ENCODE results near the gene TMX2.

TMX2 gene

DNA sequence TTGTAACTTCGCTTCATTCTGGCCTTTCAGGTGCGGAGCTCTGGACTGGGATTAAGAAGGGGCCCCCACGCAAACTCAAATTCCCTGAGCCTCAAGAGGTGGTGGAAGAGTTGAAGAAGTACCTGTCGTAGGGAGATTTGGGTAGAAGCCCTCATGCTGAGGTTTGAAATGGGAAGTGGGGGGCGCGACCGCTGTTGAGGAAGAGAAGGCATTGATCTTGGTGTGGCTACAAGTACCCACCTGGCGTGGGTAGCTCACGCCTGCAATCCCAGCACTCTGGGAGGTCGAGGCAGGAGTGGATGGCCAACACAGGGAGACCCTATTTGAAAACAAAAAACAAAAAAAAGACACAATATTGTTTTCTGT is 29.7 kb downstream of the TMX2 start:
- H3K9me3 Mint-ChIP-seq: no peaks in the 10 kb centered on the region
- H3K36me3 Mint-ChIP-seq: peaks cover 65% of the 10 kb centered on the region
- peaks cover 34% of the 10 kb centered on the region for H3K4me1 Mint-ChIP-seq

DNA sequence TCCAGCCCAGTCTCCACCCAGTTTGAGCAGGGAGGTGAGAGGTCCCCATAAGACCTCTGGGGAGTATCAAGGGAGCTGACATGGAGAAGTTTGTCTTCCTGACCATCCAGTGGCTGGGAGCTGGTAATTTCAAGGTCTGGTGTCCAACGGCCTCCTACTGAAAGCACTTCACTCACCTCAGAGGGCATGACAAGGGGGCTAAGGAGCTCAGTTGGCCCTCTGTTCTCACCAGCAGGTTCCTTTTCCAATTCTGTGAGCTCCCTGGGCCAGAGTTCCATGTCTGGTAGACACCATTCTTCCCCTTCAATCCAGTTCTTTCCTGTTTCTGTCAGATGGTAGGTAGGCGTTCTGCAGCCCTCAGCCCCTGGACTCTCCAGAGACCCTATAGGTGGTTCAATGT is 32.0 kb downstream of the TMX2 start:
- Mint-ChIP-seq H3K36me3 (peaks cover 63% of the 10 kb centered on the region), H3K4me1 (peaks cover 34% of the 10 kb centered on the region), H3K27ac (peak overlapping the region; percentile 14), H3K27me3 (no peaks in the 10 kb centered on the region), H3K9me3 (no peaks in the 10 kb centered on the region), H3K4me3 (no peak overlapping the region)
- ATAC-seq: no peak

More for the DNA sequence above, 29.7 kb downstream of the TMX2 start:
- H3K4me3 Mint-ChIP-seq: peak overlapping the region; percentile 95
- peak overlapping the region; percentile 98 for H3K27ac Mint-ChIP-seq
- ATAC-seq: no peak
- H3K27me3 Mint-ChIP-seq: no peaks in the 10 kb centered on the region

DNA sequence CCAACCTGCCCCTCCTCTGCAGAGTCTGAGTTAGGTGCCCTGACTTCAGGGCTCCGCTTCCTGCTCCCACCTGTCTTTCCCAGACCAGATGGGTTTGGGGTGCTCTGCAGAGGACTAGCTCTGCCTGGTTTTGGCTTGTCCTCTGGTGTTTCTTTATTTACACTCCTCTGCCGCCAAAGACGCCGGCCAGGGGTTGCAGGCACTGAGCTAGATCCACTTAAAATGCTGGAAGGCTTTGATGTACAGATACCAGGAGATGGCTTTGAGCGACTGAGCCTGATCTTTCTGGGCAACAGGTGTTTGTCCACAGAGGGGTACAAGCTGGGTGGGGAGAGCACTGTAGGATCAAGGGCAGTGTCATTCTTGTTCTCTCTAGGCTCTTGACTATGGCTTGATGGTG is 32.8 kb downstream of the TMX2 start:
- Mint-ChIP-seq H3K27ac (peak overlapping the region; percentile 25), H3K36me3 (peaks cover 64% of the 10 kb centered on the region), H3K9me3 (no peaks in the 10 kb centered on the region), H3K27me3 (no peaks in the 10 kb centered on the region), H3K4me3 (no peak overlapping the region), H3K4me1 (peaks cover 34% of the 10 kb centered on the region)
- ATAC-seq: no peak

DNA sequence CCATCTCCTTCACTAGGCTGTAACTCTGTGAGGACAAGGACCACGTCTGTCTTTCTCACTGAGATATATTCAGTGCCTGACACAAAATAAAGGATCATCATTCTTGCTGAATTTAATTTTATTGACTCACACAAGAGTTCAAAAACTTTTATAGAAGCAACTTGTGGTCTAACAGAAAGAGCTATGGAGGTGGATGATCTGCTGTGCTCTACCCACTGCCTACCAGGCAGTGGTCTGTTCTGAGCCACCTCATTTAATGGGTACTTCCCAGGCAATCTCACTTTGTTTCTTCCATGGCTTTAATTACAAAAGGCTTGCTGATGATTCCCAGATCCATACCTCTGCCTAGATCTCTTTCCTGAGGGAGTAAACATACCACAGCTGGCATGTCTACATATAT is 34.5 kb downstream of the TMX2 start:
- Mint-ChIP-seq H3K4me1 (peaks cover 43% of the 10 kb centered on the region), H3K9me3 (no peaks in the 10 kb centered on the region), H3K27me3 (no peaks in the 10 kb centered on the region), H3K27ac (peak overlapping the region; percentile 25), H3K4me3 (no peak overlapping the region), H3K36me3 (peaks cover 62% of the 10 kb centered on the region)
- no peak for ATAC-seq

DNA sequence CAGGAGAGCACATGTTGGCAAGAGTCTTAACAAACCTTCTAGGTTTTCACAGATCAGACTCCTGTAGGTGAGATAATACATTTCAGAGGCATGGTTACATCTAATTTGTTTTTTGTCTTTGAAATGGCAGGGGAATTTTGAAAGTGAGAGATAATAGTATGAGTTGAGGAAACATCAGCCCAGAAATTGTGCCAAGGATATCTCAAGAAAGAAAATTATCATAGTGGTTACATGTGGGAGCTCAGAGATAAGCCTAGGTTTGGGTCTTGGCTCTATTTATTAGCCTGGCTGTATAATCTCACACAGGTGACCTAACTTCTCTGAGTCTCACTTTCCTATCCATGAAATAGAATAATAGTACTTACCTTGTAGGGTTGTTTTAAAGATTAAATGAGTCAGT is 38.8 kb downstream of the TMX2 start:
- Mint-ChIP-seq H3K27me3 (no peaks in the 10 kb centered on the region), H3K4me3 (no peak overlapping the region), H3K27ac (peak overlapping the region; percentile 65), H3K9me3 (no peaks in the 10 kb centered on the region), H3K4me1 (peaks cover 13% of the 10 kb centered on the region), H3K36me3 (peaks cover 30% of the 10 kb centered on the region)
- ATAC-seq: no peak

DNA sequence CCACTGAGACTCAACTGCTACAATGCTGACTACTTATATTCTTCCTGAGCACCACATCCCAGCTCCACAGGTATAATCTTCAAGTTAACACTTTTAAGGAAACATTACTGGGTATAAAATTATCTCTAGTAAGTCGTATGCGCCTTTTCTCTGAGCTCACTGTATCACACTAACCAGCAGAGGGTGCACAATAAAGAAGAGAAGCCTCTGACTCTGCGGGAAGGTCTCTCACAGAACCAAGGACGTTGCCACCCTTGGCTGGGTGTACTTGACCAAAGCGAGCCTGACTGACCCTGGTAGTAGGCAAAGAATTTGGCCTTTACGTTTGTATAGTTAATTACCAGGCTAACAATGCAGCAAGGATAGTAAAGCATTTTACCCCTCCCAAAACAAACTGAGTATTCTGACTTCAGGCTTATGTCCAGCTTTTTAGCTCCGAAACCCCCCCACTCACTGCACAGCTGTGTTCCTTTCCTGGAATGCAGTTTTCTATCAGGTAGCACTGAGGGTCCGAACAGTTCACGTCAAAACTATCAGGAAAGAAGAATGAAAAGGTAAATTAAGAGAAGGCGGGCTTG is 39.4 kb downstream of the TMX2 start, which contains the start of gene BTBD18:
TSS of gene BTBD18 (minus strand) at position 144 of the 578 bp plus-strand sequence. CDS start 631 bp downstream, outside the sequence.
- Mint-ChIP-seq H3K4me1 (peaks cover 13% of the 10 kb centered on the region), H3K27me3 (no peaks in the 10 kb centered on the region), H3K9me3 (no peaks in the 10 kb centered on the region), H3K36me3 (peaks cover 24% of the 10 kb centered on the region), H3K27ac (peak within 1 kb of the TSS; percentile 65), H3K4me3 (no peak within 1 kb of the TSS)
- ATAC-seq: no peak

DNA sequence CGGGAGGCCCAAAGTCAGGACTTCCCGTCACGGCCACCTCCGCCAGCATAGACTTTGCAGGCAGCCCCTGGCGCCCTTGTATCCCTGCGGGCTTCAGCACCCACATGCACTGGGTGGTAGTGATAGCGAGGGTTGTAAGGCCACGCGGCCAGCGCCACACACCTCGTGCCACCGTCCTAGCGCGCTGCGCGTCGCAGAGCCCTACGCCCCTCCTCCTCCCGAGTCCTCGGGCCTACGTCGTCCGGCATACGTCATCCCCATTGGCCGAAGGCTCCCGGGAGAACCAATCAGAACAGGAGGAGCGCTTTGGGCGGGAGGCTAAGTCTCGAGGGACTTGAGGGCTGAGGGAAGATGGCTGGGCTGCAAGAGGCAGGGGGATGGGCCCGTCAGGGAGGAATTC is 40.6 kb downstream of the TMX2 start:
- H3K27ac Mint-ChIP-seq: no peak overlapping the region
- H3K9me3 Mint-ChIP-seq: no peaks in the 10 kb centered on the region
- peaks cover 13% of the 10 kb centered on the region for H3K4me1 Mint-ChIP-seq
- H3K27me3 Mint-ChIP-seq: no peaks in the 10 kb centered on the region
- H3K36me3 Mint-ChIP-seq: peaks cover 17% of the 10 kb centered on the region
- no peak overlapping the region for H3K4me3 Mint-ChIP-seq
- ATAC-seq: no peak

DNA sequence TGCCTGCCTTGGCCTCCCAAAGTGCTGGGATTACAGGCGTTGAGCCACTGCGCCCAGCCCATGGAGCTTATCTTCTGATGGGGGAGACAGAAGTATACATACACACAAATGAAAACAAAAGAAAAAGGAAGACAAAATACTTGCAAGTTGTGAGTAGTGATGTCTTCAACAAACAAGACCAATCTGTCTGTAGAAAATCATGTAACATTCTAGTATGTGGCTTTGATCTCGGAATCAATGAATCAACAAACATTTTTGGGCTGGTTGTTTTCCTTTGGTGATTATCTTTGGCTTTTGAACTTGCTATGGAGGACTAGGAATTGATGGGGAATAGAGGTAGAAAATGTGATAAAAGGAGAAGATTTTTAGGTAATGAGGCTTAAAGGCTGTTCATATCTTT is 45.8 kb downstream of the TMX2 start:
- no peak for ATAC-seq
- peaks cover 12% of the 10 kb centered on the region for H3K4me1 Mint-ChIP-seq
- H3K9me3 Mint-ChIP-seq: no peaks in the 10 kb centered on the region
- H3K36me3 Mint-ChIP-seq: peaks cover 5% of the 10 kb centered on the region
- no peaks in the 10 kb centered on the region for H3K27me3 Mint-ChIP-seq
- no peak overlapping the region for H3K4me3 Mint-ChIP-seq
- no peak overlapping the region for H3K27ac Mint-ChIP-seq

DNA sequence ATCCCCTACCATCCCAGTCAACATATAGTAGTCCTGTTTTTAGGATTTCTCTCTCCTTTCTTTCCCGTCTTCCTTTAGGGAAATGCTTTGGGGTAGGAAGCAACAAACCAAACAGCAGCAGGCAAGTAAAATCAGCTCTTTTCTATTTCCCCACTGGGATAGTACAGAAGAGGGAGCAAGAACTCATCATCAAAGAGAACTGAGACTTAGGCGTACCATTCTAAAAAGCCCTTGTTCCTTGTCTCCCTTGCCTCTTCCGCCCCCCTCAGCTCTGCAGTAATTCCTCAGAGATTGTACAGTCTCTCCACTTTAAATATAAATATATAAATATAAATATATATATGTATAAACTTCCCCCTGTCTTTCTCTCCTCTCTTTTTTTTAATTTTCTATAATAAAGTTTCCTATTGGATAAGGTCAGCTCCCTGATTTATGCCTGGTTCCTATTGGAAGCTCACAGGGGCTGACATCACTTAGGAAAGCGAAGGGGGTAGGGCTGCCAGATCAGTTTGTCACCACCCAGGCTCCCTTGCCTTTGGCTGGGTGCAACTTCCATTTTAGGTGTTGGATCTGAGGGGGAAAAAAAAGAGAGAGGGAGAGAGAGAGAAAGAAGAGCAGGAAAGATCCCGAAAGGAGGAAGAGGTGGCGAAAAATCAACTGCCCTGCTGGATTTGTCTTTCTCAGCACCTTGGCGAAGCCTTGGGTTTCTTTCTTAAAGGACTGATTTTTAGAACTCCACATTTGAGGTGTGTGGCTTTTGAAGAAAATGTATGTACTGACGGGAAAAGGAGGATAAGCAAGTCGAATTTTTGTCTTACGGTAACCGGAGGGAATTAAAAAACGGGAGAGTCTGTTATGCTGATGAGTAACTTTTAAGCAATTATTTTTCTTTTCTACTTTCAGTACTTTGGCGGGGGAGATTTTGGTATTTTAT is 49.2 kb downstream of the TMX2 start, which contains the start of gene CTNND1:
TSS of gene CTNND1 (plus strand) at position 502 of the 934 bp plus-strand sequence. CDS start 29,677 bp downstream, outside the sequence.
- ATAC-seq: no peak
- Mint-ChIP-seq H3K4me3 (peak within 1 kb of the TSS; percentile 89), H3K4me1 (peaks cover 26% of the 10 kb centered on the region), H3K27ac (peak within 1 kb of the TSS; percentile 80), H3K36me3 (peaks cover 10% of the 10 kb centered on the region), H3K27me3 (no peaks in the 10 kb centered on the region), H3K9me3 (no peaks in the 10 kb centered on the region)

DNA sequence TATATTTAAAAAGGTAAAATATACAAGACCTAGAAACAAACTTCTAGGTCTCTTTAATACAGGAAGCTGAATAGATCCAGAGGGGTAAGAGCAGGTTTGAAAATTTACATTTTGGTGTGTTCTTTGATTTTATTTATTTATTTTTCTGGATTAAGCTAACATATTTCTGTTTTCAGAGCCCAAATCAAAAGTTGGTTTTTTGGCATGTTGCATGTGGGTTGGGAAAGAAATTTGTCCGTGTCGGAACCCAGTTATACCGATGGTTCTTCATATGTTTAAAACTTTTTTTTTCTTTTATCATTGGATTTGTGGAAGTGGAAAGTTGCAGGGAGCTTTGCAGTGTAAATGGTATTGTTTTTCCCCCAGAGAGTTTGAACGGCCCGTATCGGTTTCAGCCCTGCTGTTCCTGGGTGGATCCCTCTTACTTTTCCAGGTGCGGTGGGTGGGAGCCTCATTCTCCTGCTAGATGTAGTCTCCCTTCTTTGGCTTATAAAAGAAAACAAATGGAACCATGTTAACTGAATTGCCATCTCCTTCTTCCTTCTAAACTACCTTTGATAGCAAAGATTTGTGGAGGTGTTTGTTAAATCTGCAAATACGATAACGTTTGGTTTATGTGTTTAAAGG is 50.0 kb downstream of the TMX2 start:
- no peaks in the 10 kb centered on the region for H3K9me3 Mint-ChIP-seq
- peak overlapping the region; percentile 89 for H3K4me3 Mint-ChIP-seq
- H3K36me3 Mint-ChIP-seq: peaks cover 11% of the 10 kb centered on the region
- peaks cover 26% of the 10 kb centered on the region for H3K4me1 Mint-ChIP-seq
- peak overlapping the region; percentile 80 for H3K27ac Mint-ChIP-seq
- ATAC-seq: no peak
- no peaks in the 10 kb centered on the region for H3K27me3 Mint-ChIP-seq

DNA sequence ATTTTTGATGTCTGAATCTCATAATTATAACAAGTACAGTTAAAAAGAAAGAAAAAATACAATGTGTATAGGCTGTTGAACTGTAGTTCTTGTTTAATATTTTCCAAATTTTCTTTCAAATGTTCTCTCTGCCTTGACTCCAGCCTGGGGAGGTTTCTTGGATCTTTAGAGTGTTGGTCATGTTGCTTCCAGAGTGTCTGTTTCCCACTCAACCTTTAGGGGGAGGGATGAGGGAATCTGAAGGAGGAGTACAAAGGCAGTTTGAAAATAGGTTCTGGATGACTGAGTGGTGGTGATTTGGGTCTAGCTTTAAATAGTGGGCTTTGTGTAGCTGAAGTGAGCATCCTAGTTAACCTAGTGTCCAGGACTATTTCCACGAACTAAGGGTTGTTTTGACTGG is 51.2 kb downstream of the TMX2 start:
- peaks cover 26% of the 10 kb centered on the region for H3K4me1 Mint-ChIP-seq
- H3K9me3 Mint-ChIP-seq: no peaks in the 10 kb centered on the region
- peak overlapping the region; percentile 42 for H3K27ac Mint-ChIP-seq
- H3K4me3 Mint-ChIP-seq: peak overlapping the region; percentile 58
- no peak for ATAC-seq
- H3K36me3 Mint-ChIP-seq: peaks cover 11% of the 10 kb centered on the region
- H3K27me3 Mint-ChIP-seq: no peaks in the 10 kb centered on the region

DNA sequence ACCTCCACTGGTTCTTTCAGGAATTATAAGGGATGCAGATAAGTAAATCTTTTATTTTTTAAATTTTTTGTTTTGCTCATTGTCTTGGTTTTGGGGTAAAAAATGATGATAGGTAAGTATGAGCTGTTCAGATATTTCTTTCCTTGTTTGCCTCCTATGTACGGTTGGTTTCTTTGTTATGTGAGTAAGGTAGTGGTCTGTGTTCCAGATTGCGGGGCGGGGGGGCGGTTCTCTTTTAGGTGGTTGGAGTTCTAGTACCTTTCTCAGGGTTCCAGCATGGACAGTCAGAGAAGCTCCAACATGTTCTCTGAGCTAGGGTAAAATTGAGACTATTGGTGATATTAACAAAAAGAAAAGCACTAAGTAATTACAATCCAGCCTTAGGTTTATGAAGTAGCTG is 51.6 kb downstream of the TMX2 start:
- Mint-ChIP-seq H3K27ac (peak overlapping the region; percentile 42), H3K9me3 (no peaks in the 10 kb centered on the region), H3K27me3 (no peaks in the 10 kb centered on the region), H3K36me3 (peaks cover 11% of the 10 kb centered on the region), H3K4me3 (no peak overlapping the region), H3K4me1 (peaks cover 26% of the 10 kb centered on the region)
- ATAC-seq: no peak

DNA sequence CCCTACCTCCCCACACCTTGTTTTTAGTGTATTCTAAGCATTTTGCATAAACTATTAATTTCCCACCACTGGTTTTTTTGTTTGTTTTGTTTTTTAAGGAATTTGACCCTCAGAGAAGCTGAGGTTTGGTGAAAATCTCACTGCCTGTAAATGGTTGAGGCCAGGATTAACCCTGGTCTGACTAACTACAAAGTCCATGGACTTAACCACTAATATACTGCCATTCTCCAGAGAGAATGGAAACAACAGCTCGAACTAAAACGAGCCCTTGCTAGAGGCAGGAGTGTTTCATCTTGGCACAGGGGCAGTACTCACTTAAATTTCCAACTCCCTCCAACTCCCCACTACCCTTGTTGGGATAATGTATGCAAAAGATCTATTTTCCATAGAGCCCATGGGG is 52.2 kb downstream of the TMX2 start:
- H3K4me3 Mint-ChIP-seq: no peak overlapping the region
- H3K27ac Mint-ChIP-seq: no peak overlapping the region
- no peaks in the 10 kb centered on the region for H3K9me3 Mint-ChIP-seq
- no peak for ATAC-seq
- H3K36me3 Mint-ChIP-seq: peaks cover 16% of the 10 kb centered on the region
- no peaks in the 10 kb centered on the region for H3K27me3 Mint-ChIP-seq
- H3K4me1 Mint-ChIP-seq: peaks cover 31% of the 10 kb centered on the region

DNA sequence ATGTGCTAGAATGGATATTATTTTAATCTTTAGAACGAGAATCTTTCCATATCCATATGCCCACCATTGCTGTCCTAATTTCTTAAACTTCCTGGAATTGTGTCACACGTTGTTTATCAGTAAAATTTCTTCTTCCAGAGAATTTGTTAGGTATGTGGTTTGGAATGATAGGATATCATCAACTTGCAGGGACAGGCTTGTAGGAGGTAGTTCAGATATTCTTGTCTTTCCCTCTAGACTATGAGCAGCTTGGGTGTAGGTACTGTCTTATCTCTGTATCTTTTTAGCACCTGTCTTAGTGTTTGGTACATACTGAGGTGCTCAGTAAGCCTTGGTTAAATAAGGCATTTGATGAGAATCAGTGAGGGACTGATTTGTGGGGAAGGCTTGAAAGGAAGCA is 52.6 kb downstream of the TMX2 start:
- no peak for ATAC-seq
- H3K27me3 Mint-ChIP-seq: no peaks in the 10 kb centered on the region
- H3K4me1 Mint-ChIP-seq: peaks cover 33% of the 10 kb centered on the region
- H3K36me3 Mint-ChIP-seq: peaks cover 18% of the 10 kb centered on the region
- no peak overlapping the region for H3K27ac Mint-ChIP-seq
- no peaks in the 10 kb centered on the region for H3K9me3 Mint-ChIP-seq
- H3K4me3 Mint-ChIP-seq: no peak overlapping the region

DNA sequence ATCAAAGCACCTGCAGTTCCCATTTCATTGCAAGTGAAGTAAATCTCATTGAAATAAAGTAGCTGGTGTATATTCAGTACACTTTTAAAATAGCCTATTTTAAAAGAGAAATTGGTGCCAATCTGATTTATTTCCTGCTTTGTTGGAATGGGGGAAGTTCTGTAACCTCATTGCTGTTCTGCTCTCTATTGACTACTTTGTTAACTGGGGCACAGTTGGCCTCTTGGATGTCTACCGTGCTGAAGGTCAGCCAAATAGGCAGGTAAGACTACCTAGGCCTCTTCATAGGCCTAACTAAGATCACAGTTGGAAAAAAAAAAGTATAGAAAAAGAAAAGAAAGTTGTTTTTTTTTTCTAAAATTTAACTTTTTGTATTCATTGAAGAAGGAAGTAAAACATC is 58.4 kb downstream of the TMX2 start:
- ATAC-seq: no peak
- Mint-ChIP-seq H3K9me3 (peaks cover 4% of the 10 kb centered on the region), H3K36me3 (peaks cover 24% of the 10 kb centered on the region), H3K27me3 (no peaks in the 10 kb centered on the region), H3K27ac (no peak overlapping the region), H3K4me3 (no peak overlapping the region), H3K4me1 (peaks cover 23% of the 10 kb centered on the region)
